ENCODE data around the gene CCDC88C. TPM values are rescaled to one million over a fixed set of nuclear protein-coding genes. Genes with fewer than 3 reads are reported as not detected.
A peak's percentile ranks its signal among the peaks of the same experiment; 100 is the strongest.

CCDC88C gene
- total RNA-seq, 1 donor, result under 0.01 TPM

DNA sequence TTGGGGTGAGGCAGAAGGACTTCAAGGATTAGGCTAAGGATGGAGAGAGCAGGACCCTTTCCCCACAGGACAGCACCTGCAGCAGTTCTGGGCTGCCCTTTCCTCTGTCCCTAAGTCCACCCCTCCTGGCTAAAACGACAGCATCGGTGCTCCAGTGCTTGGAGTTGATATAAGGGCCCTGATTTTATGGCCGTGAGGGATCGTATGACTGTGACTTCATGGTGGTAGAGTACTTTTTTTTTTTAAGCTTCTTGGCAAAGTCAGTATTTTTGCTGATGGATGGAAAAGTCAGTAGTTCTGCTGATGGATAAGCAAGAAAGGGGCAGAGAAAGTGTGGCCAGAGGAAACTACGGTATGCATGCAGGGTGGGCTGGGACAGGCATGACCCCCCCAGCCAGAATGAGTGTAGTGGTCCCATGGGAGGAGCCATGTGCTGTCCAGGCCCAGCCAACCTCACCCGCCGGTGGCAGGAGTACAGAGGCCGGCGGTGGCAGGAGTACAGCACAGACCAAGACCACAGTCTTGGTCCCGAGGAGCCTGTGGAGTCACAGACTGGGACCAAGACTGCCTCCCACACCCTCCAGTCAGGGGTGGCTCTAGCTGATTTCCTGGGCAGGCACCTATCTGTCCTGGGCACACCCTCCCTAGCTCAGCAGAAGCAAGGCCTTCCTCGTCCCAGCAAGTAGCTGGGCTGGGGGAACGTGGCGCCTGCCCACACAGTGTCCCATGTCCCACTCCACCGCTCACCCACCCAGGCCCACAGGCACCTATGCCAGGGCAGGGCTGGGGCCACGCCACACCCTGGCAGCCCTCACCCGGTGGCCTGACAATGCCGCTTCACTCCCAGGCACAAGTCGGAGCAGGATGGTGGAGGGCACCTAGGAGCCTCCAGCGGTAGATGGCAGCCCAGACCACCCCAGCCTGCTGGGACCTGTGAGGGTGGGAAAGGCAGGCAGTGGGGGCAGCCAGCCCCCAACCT, 46.3 kb downstream of the CCDC88C start:
- no peak for DNase-seq (ENCODE audit: low read depth)
- TF ChIP-seq CTCF (IDR thresholded peaks at IDR 0.05; ENCODE audit: insufficient read depth, low read depth, low read length), result no peak
- no peak overlapping the region for H3K4me3 ChIP-seq (ENCODE audit: low read depth, low read length)

GRCh38 chr14:91369628-91370445, 47.8 kb downstream of the CCDC88C start:
- TF ChIP-seq CTCF (IDR thresholded peaks at IDR 0.05; ENCODE audit: insufficient read depth, low read depth, low read length), result no peak
- peak; percentile 12 for DNase-seq (ENCODE audit: low read depth)

DNA sequence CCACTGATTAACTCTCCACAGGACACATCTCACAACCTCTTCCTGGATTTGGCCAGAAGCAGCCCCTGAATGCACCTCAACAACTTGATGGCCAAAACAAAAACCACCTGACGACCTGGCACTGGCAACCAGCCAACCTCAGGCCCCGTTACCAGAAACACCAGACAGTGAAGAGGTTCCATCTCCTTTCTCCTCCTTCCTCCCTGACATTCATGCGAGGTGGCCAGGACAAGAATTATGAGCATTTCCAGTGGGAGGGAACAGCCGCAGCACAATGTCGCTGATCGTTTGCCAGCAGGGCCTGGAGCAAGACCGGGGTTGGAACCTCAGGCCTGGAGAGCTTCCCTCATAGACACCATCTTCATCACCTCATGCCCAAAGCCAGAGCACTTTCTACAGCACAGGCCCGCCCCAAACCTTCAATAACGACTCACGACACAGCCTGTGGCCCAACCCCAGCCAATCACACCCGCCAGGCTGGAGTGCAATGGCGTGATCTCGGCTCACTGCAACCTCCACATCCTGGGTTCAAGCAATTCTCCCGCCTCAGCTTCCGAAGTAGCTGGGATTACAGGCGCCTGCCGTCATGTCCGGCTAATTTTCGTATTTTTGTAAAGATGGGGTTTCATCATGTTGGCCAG, 48.7 kb downstream of the CCDC88C start:
- DNase-seq (ENCODE audit: low read depth), result no peak
- no peak overlapping the region for H3K4me3 ChIP-seq (ENCODE audit: low read depth, low read length)
- no peak for TF ChIP-seq CTCF (IDR thresholded peaks at IDR 0.05; ENCODE audit: insufficient read depth, low read depth, low read length)

More at GRCh38 chr14:91369628-91370445, 47.8 kb downstream of the CCDC88C start:
- no peak overlapping the region for H3K4me3 ChIP-seq (ENCODE audit: low read depth, low read length)

GRCh38 chr14:91367173-91368171, 50.1 kb downstream of the CCDC88C start:
- TF ChIP-seq CTCF (IDR thresholded peaks at IDR 0.05; ENCODE audit: insufficient read depth, low read depth, low read length), result no peak
- DNase-seq (ENCODE audit: low read depth), result no peak
- no peak overlapping the region for H3K4me3 ChIP-seq (ENCODE audit: low read depth, low read length)

DNA sequence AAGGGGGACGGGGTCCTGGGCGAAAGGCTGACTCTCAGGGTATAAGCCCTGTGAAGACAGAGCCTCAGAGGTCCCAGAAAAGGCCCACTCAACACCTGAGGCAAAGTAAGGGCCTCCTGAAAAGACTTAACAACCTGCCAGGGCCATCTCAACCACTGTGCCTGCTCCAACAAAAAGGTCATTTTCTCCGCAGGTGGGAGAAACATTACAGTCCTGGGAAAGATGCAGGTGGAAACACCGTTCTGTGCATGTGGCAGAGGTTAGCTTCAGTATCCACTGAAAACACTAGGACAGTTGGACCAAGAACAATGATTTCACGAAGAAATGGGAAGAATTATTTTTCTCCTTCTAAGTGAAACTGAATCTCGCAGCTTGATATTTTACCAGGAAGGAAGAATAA, 50.9 kb downstream of the CCDC88C start:
- TF ChIP-seq CTCF (IDR thresholded peaks at IDR 0.05; ENCODE audit: insufficient read depth, low read depth, low read length), result no peak
- no peak for DNase-seq (ENCODE audit: low read depth)
- no peak overlapping the region for H3K4me3 ChIP-seq (ENCODE audit: low read depth, low read length)

Data from fibroblast of villous mesenchyme (primary cell).